SK-N-SH (cell line): ENCODE data around the gene MTHFD1L. TPM values are rescaled to one million over a fixed set of nuclear protein-coding genes. Genes with fewer than 3 reads are reported as not detected.

Source experiments
- CTCF ChIA-PET: fragments of 300-600, 350-600 bp; formaldehyde crosslinking; extraction: SDS; loops from one replicate; lab custom pipeline; 2021; lab: Yijun Ruan, JAX
- POLR2A ChIA-PET: fragments of 350-600 bp; sonication (Branson Sonifier 250); formaldehyde crosslinking; extraction: SDS; loops from one replicate; lab custom pipeline; 2020; ENCODE audit warnings: antibody characterized with exemption, inconsistent platforms; lab: Yijun Ruan, JAX
- DNase-seq: peaks from one replicate; pipeline ENCODE4 v3.0.0; 2012
- H2AFZ ChIP-seq: fragments of 200-600 bp; sonication (generic); 2 replicates; pipeline ENCODE4 v1.8.1; 2016; ENCODE audit warnings: antibody characterized with exemption, mild to moderate bottlenecking, low read depth
- H3F3A ChIP-seq: fragments of 200-600 bp; sonication (generic); replicated peaks from 2 replicates; pipeline ENCODE3; 2016; ENCODE audit warnings: antibody characterized with exemption, mild to moderate bottlenecking; ENCODE audit not compliant: insufficient read depth
- H3K27ac ChIP-seq, 2 experiments: fragments of 200-500 bp in 1 of 2; fragments of 200-600 bp in 1 of 2; sonication (Bioruptor generic) in 1 of 2; sonication (generic), shearing (Covaris generic) in 1 of 2; 2 replicates each; pipeline versions ENCODE4 v1.5.1 to v1.6.1; 2014 to 2016; ENCODE audit warnings: low read depth in 2 of 2, inconsistent platforms in 1 of 2, low read length in 1 of 2, mild to moderate bottlenecking in 1 of 2, mixed read lengths in 1 of 2
- H3K27me3 ChIP-seq: fragments of 200-600 bp; sonication (generic), shearing (Covaris generic); 2 replicates; pipeline ENCODE4 v1.6.1; 2016; ENCODE audit warnings: mixed run types; ENCODE audit not compliant: insufficient read depth
- H3K36me3 ChIP-seq, 2 experiments: fragments of 200-500 bp in 1 of 2; fragments of 200-600 bp in 1 of 2; sonication (Bioruptor generic) in 1 of 2; sonication (generic) in 1 of 2; replicated peaks in 1 of 2; 2 replicates each; pipeline versions ENCODE3 to v1.5.1; 2014 to 2016; ENCODE audit warnings: low read length in 1 of 2, mild to moderate bottlenecking in 1 of 2; ENCODE audit not compliant: insufficient read depth in 2 of 2, control insufficient read depth in 1 of 2
- H3K4me1 ChIP-seq, 2 experiments: fragments of 200-500 bp in 1 of 2; fragments of 200-600 bp in 1 of 2; sonication (Bioruptor generic) in 1 of 2; sonication (generic), shearing (Covaris generic) in 1 of 2; 2 replicates each; pipeline versions ENCODE4 v1.5.1 to v1.6.1; 2014 to 2016; ENCODE audit warnings: low read depth in 1 of 2, low read length in 1 of 2, mixed run types in 1 of 2; ENCODE audit not compliant: insufficient read depth in 2 of 2, control insufficient read depth in 1 of 2
- H3K4me2 ChIP-seq: fragments of 200-600 bp; sonication (generic), shearing (Covaris generic); 2 replicates; pipeline ENCODE4 v1.6.1; 2017; ENCODE audit warnings: mixed run types
- H3K4me3 ChIP-seq, 2 experiments: fragments of 200-500 bp in 1 of 2; fragments of 200-600 bp in 1 of 2; sonication (Bioruptor generic) in 1 of 2; sonication (generic), shearing (Covaris generic) in 1 of 2; 2 replicates each; pipeline versions ENCODE4 v1.5.1 to v1.8.1; 2014 to 2016; ENCODE audit warnings: low read depth in 2 of 2, inconsistent platforms in 1 of 2, low read length in 1 of 2, mild to moderate bottlenecking in 1 of 2, mixed read lengths in 1 of 2, moderate library complexity in 1 of 2
- H3K79me2 ChIP-seq: fragments of 200-600 bp; sonication (generic); 2 replicates; pipeline ENCODE4 v1.8.1; 2017; ENCODE audit warnings: mild to moderate bottlenecking; ENCODE audit not compliant: insufficient read depth
- H3K9ac ChIP-seq: fragments of 200-600 bp; sonication (generic); 2 replicates; pipeline ENCODE4 v1.6.1; 2017; ENCODE audit warnings: mixed run types
- H3K9me2 ChIP-seq: fragments of 200-600 bp; sonication (generic); 2 replicates; pipeline ENCODE4 v1.6.1; 2017; ENCODE audit warnings: mixed run types
- H3K9me3 ChIP-seq: fragments of 200-600 bp; sonication (generic); 2 replicates; pipeline ENCODE4 v1.6.1; 2017; ENCODE audit warnings: mixed run types, mild to moderate bottlenecking, moderate library complexity
- H4K20me1 ChIP-seq: fragments of 200-600 bp; sonication (generic); 2 replicates; pipeline ENCODE4 v1.6.1; 2017; ENCODE audit warnings: mild to moderate bottlenecking, mixed run types; ENCODE audit not compliant: insufficient read depth
- CHD2 ChIP-seq: fragments of 150-350 bp; IDR thresholded peaks from 2 replicates; pipeline ENCODE4 v1.6.1; 2018; ENCODE audit warnings: low read length; ENCODE audit not compliant: partially characterized antibody
- ELF1 ChIP-seq: IDR thresholded peaks from 2 replicates; pipeline ENCODE4 v1.4.0; 2012
- EP300 ChIP-seq, 2 experiments: IDR thresholded peaks; 2 replicates each; pipeline versions ENCODE4 v1.4.0 to v1.6.1; 2012; ENCODE audit warnings: borderline replicate concordance in 1 of 2, low read depth in 1 of 2, low read length in 1 of 2
- EZH2phosphoT487 ChIP-seq: fragments of 200-600 bp; sonication (generic); IDR thresholded peaks from 2 replicates; pipeline ENCODE4 v1.6.1; 2017; ENCODE audit warnings: low read depth, mixed run types, mild to moderate bottlenecking, antibody characterized with exemption, moderate library complexity, borderline replicate concordance
- FOSL2 ChIP-seq: IDR thresholded peaks from 2 replicates; pipeline ENCODE4 v1.4.0; 2012; ENCODE audit warnings: low read depth, mild to moderate bottlenecking, moderate library complexity, borderline replicate concordance
- FOXJ3 ChIP-seq: sonication (generic); formaldehyde crosslinking; IDR thresholded peaks from 2 replicates; pipeline ENCODE4 v1.5.1; 2020; ENCODE audit warnings: mild to moderate bottlenecking, missing genetic modification reagents
- FOXM1 ChIP-seq: IDR thresholded peaks from 2 replicates; pipeline ENCODE4 v1.4.0; 2012; ENCODE audit warnings: low read depth, mild to moderate bottlenecking
- GABPA ChIP-seq: IDR thresholded peaks from 2 replicates; pipeline ENCODE4 v1.4.0; 2012; ENCODE audit warnings: low read depth, mild to moderate bottlenecking
- GATA2 ChIP-seq: sonication (generic); formaldehyde crosslinking; IDR thresholded peaks from 2 replicates; pipeline ENCODE4 v1.5.0; 2020; ENCODE audit warnings: mild to moderate bottlenecking, missing genetic modification reagents
- IRF3 ChIP-seq: fragments of 150-350 bp; IDR thresholded peaks from 2 replicates; pipeline ENCODE4 v1.6.1; 2016; ENCODE audit warnings: mild to moderate bottlenecking, low read depth, low read length
- JUND ChIP-seq: IDR thresholded peaks from 2 replicates; pipeline ENCODE4 v1.4.0; 2012
- MEF2A ChIP-seq: IDR thresholded peaks from 2 replicates; pipeline ENCODE4 v1.4.0; 2012; ENCODE audit warnings: low read depth, borderline replicate concordance
- NRF1 ChIP-seq: IDR thresholded peaks from 2 replicates; pipeline ENCODE4 v1.6.1; 2012; ENCODE audit warnings: low read depth, mild to moderate bottlenecking, low read length
- RCOR1 ChIP-seq: fragments of 150-350 bp; IDR thresholded peaks from 2 replicates; pipeline ENCODE4 v1.6.1; 2017; ENCODE audit warnings: antibody characterized with exemption, low read length
- RFX5 ChIP-seq: IDR thresholded peaks from 2 replicates; pipeline ENCODE4 v1.6.1; 2012; ENCODE audit warnings: mild to moderate bottlenecking, improper control_type of control experiment, low read length
- RXRA ChIP-seq: IDR thresholded peaks from 2 replicates; pipeline ENCODE4 v1.4.0; 2012; ENCODE audit warnings: low read depth, mild to moderate bottlenecking, borderline replicate concordance
- SIN3A ChIP-seq: IDR thresholded peaks from 2 replicates; pipeline ENCODE4 v1.6.1; 2012; ENCODE audit warnings: low read depth, mild to moderate bottlenecking, low read length, moderate library complexity, borderline replicate concordance
- SMC3 ChIP-seq: IDR thresholded peaks from 2 replicates; pipeline ENCODE4 v1.6.1; 2012; ENCODE audit warnings: low read depth, low read length, improper control_type of control experiment
- TEAD4 ChIP-seq: IDR thresholded peaks from 2 replicates; pipeline ENCODE4 v1.4.0; 2012; ENCODE audit warnings: mild to moderate bottlenecking, borderline replicate concordance; ENCODE audit not compliant: insufficient read depth
- WGBS: methylation state at CpG from one replicate; pipeline ENCODE4 v1.1.6; 2017; ENCODE audit warnings: low lambda C conversion rate; 5-methylcytosine and 5-hydroxymethylcytosine counted together
- polyA plus RNA-seq, 3 experiments: library from polyadenylated mRNA; depleted of rRNA; stranded (reverse); fragments of >200 nt; gene quantifications; 2 replicates each; pipeline ENCODE4 v1.2.3, GENCODE V29; 2012
- TF ChIP-seq, protein P1 (sequence below): IDR thresholded peaks from 2 replicates; pipeline ENCODE4 v1.4.0; 2012; ENCODE audit warnings: low read depth
- TF ChIP-seq, protein P2 (sequence below): IDR thresholded peaks from 2 replicates; pipeline ENCODE4; 2012
- TF ChIP-seq, protein P3 (sequence below): IDR thresholded peaks from 2 replicates; pipeline ENCODE4 v1.4.0; 2012; ENCODE audit warnings: low read depth, borderline replicate concordance
- TF ChIP-seq, protein P4 (sequence below): fragments of 200-600 bp; sonication (generic); IDR thresholded peaks from 2 replicates; pipeline ENCODE4 v1.6.1; 2017; ENCODE audit warnings: antibody characterized with exemption, mild to moderate bottlenecking, moderate library complexity
- TF ChIP-seq, protein P5 (sequence below): IDR thresholded peaks from 2 replicates; pipeline ENCODE4 v1.6.1; 2012; ENCODE audit warnings: mild to moderate bottlenecking, low read depth, low read length, moderate library complexity

MTHFD1L gene
- polyA plus RNA-seq, 1 of the 3 experiments (the other 2 are of a cell fraction): 37.0 TPM

- WGBS: 6% methylated on average over 3 of the region's 3 CpGs
- H3K4me2 ChIP-seq: peak overlapping the region; percentile 39; the same call in 1 of the 2 replicates
- H3K4me3 ChIP-seq: no peak overlapping the region
- H2AFZ ChIP-seq: no peak overlapping the region
- H3K9me3 ChIP-seq: no peaks in the 10 kb centered on the region
- H3K9ac ChIP-seq: peak overlapping the region; percentile 71; the same call in 1 of the 2 replicates
- no peak for DNase-seq
- H3K27ac ChIP-seq: peak overlapping the region; percentile 82 to 98
- peaks cover 0 to 23% of the 10 kb centered on the region in 2 experiments for H3K36me3 ChIP-seq
- POLR2A ChIA-PET: no interaction called here
- H4K20me1 ChIP-seq: no peaks in the 10 kb centered on the region
- H3K9me2 ChIP-seq: no peaks in the 10 kb centered on the region
- H3K27me3 ChIP-seq: no peaks in the 10 kb centered on the region
- H3K4me1 ChIP-seq: peaks cover 20 to 29% of the 10 kb centered on the region in 2 experiments
- peaks cover 64% of the 10 kb centered on the region for H3F3A ChIP-seq
- peaks cover 36% of the 10 kb centered on the region for H3K79me2 ChIP-seq
- CTCF ChIA-PET: interaction anchor here (0.6 to 3.4 kb wide), 4 partner anchors 9 to 1318 kb away, joined by 3 to 12 read pairs (median 6); no protein-coding TSS in a partner anchor
- TF ChIP-seq SIN3A (no peak), IRF3 (no peak), FOXM1 (peak; percentile 70; the same call in 1 of the 2 replicates), MEF2A (no peak), JUND (peak; percentile 87), EZH2phosphoT487 (no peak), NRF1 (no peak), FOSL2 (peak; percentile 62; the same call in 1 of the 2 replicates), SMC3 (no peak), GABPA (no peak), TEAD4 (peak; percentile 82), RXRA (peak; percentile 72; the same call in 1 of the 2 replicates), CHD2 (no peak), EP300 (IDR thresholded peaks at IDR 0.05; ENCODE audit: borderline replicate concordance in 1 of 2, low read depth in 1 of 2, low read length in 1 of 2) (peak; percentile 73 to 89), ELF1 (no peak; the same call in 1 of the 2 replicates), GATA2 (CRISPR knock-in tag) (0 out of 2 replicates have a peak, but pooled peaks have one; percentile 16), RFX5 (no peak), RCOR1 (no peak), FOXJ3 (CRISPR knock-in tag) (no peak)
- TF ChIP-seq, protein P1, sequence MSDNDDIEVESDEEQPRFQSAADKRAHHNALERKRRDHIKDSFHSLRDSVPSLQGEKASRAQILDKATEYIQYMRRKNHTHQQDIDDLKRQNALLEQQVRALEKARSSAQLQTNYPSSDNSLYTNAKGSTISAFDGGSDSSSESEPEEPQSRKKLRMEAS: peak; percentile 22; the same call in 1 of the 2 replicates
- TF ChIP-seq, protein P2, sequence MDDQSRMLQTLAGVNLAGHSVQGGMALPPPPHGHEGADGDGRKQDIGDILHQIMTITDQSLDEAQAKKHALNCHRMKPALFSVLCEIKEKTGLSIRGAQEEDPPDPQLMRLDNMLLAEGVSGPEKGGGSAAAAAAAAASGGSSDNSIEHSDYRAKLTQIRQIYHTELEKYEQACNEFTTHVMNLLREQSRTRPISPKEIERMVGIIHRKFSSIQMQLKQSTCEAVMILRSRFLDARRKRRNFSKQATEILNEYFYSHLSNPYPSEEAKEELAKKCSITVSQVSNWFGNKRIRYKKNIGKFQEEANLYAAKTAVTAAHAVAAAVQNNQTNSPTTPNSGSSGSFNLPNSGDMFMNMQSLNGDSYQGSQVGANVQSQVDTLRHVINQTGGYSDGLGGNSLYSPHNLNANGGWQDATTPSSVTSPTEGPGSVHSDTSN: peak; percentile 97
- TF ChIP-seq, protein P3, sequence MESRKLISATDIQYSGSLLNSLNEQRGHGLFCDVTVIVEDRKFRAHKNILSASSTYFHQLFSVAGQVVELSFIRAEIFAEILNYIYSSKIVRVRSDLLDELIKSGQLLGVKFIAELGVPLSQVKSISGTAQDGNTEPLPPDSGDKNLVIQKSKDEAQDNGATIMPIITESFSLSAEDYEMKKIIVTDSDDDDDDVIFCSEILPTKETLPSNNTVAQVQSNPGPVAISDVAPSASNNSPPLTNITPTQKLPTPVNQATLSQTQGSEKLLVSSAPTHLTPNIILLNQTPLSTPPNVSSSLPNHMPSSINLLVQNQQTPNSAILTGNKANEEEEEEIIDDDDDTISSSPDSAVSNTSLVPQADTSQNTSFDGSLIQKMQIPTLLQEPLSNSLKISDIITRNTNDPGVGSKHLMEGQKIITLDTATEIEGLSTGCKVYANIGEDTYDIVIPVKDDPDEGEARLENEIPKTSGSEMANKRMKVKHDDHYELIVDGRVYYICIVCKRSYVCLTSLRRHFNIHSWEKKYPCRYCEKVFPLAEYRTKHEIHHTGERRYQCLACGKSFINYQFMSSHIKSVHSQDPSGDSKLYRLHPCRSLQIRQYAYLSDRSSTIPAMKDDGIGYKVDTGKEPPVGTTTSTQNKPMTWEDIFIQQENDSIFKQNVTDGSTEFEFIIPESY: no peak
- TF ChIP-seq, protein P4, sequence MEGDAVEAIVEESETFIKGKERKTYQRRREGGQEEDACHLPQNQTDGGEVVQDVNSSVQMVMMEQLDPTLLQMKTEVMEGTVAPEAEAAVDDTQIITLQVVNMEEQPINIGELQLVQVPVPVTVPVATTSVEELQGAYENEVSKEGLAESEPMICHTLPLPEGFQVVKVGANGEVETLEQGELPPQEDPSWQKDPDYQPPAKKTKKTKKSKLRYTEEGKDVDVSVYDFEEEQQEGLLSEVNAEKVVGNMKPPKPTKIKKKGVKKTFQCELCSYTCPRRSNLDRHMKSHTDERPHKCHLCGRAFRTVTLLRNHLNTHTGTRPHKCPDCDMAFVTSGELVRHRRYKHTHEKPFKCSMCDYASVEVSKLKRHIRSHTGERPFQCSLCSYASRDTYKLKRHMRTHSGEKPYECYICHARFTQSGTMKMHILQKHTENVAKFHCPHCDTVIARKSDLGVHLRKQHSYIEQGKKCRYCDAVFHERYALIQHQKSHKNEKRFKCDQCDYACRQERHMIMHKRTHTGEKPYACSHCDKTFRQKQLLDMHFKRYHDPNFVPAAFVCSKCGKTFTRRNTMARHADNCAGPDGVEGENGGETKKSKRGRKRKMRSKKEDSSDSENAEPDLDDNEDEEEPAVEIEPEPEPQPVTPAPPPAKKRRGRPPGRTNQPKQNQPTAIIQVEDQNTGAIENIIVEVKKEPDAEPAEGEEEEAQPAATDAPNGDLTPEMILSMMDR: no peak
- TF ChIP-seq, protein P5, sequence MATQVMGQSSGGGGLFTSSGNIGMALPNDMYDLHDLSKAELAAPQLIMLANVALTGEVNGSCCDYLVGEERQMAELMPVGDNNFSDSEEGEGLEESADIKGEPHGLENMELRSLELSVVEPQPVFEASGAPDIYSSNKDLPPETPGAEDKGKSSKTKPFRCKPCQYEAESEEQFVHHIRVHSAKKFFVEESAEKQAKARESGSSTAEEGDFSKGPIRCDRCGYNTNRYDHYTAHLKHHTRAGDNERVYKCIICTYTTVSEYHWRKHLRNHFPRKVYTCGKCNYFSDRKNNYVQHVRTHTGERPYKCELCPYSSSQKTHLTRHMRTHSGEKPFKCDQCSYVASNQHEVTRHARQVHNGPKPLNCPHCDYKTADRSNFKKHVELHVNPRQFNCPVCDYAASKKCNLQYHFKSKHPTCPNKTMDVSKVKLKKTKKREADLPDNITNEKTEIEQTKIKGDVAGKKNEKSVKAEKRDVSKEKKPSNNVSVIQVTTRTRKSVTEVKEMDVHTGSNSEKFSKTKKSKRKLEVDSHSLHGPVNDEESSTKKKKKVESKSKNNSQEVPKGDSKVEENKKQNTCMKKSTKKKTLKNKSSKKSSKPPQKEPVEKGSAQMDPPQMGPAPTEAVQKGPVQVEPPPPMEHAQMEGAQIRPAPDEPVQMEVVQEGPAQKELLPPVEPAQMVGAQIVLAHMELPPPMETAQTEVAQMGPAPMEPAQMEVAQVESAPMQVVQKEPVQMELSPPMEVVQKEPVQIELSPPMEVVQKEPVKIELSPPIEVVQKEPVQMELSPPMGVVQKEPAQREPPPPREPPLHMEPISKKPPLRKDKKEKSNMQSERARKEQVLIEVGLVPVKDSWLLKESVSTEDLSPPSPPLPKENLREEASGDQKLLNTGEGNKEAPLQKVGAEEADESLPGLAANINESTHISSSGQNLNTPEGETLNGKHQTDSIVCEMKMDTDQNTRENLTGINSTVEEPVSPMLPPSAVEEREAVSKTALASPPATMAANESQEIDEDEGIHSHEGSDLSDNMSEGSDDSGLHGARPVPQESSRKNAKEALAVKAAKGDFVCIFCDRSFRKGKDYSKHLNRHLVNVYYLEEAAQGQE: no peak
These were observed 197.8 kb downstream of the MTHFD1L start for GRCh38 chr6:151063352-151063751.
